ENCODE results near the gene SMNDC1. TPM values are rescaled to one million over a fixed set of nuclear protein-coding genes. Genes with fewer than 3 reads are reported as not detected.
"Not testable (repeated sequence)": the region's sequence is repeated elsewhere in the genome, so short reads cannot be mapped to it uniquely, and the experiment has no call there.

SMNDC1 gene
- polyA plus RNA-seq (ENCODE audit: insufficient read length): 33.6 TPM

DNA sequence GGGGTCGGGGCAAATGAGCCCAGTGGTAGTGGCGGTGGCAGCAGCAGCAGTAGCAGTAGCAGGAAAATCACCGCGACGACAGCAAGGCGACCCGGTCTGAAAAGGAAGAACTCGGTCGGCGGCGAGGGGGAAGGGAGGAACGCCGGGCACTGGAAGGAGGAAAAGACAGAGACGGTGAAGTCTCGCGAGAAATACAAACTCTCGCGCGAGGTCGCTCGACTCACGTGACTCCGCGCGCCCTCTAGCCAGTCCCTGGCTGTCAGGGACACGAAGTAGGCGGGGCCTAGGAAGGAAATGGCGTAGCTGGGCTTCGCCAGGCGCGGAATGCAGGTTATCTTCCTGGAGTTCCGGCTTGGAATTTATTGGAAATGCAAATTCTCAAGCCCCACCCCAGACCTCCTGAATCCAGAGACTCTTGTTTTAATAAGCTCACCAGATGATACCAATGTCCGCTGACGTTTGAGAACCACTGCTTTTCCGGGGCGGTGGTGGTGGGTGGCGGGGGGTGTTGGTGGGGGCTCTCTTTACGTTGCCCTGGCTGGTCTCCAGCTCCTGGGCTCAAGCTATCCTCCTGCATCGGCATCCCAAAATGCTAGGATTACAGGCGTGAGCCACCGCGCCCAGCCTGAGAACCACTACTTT, at the start of gene SMNDC1:
Gene SMNDC1, minus strand, starts transcription at position 141 of the 642 bp plus-strand sequence. CDS start 1,333 bp downstream, outside the sequence.
- DNase-seq (ENCODE audit: low read depth): peak; percentile 97

DNA sequence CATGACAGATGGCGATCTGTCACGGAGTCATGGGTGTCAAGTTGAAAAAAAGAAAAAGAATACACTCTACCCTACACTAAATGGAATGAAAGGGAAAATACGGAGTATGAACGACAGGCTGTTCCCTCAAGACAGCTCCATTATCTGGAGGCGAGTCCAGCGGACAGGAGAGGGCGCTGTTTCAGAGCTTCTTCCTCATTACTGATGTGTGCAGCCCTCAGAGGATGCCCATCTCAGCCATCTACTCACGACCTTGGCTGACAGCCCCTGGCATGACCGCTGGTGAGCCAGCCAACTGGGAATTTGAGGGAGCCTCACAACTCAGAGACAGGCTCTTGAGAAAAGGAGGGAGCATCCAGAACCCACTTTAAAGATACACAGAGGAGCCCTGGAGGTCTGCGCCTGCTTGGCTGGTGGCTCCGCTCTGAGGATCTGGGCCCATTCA, 49.6 kb upstream of the SMNDC1 start:
- DNase-seq (ENCODE audit: low read depth): peak; percentile 24

DNA sequence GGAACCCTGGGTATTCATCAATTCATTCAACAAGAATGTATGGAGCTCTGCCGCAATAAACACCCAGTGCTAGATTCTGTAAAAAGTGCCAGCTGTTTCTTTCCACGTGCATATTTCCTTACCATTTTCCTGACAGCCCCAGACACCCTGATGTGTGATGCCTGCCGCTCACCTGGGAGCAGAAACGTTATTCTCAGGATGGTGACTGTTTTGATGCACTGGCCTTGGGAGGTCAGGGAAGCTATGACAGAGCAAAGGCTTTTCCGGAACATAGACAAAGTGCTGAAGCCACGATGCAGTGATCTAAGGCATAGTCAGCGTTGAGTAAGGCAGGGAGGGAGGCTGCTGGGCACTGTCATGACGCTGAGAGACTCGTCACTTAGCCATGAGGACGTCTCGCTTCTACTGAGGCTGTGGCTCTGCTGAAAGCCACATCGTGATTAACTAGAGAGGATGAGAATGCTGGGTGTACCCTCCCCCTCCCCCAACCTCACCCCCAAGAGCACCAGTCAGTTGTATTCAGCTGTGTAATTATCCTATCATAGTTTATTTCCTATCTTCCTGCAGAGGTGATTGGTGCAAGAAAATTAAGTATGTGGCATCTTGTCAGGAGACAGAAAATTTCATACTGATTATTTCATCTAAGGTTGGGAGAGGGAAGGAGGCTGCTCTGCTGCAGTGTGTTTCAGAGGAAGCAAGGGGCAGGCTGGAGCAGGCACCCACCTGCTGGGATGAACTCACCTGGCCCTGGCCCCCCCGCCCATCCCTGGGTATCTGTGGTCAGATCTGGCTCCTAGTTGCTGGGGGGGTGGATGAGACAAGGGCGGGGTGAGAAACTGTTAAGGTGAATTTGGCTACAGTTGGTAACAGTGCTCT, 48.8 kb upstream of the SMNDC1 start:
- DNase-seq (ENCODE audit: low read depth): no peak

DNA sequence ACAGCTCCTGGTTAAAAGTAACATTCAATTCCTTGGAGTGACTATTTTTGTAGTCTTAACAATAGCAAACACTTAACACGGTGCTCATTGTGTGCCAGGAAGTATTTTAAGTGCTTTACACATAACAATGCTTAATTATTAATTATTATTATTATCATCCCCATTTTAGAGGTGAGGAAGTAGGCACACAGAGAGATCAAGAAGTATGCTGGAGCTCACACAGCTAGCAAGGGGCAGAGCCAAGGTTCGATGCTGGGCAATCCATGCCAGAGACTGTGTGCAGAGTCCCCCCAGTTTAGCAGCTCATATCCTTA, 48.2 kb upstream of the SMNDC1 start:
- DNase-seq (ENCODE audit: low read depth): no peak

DNA sequence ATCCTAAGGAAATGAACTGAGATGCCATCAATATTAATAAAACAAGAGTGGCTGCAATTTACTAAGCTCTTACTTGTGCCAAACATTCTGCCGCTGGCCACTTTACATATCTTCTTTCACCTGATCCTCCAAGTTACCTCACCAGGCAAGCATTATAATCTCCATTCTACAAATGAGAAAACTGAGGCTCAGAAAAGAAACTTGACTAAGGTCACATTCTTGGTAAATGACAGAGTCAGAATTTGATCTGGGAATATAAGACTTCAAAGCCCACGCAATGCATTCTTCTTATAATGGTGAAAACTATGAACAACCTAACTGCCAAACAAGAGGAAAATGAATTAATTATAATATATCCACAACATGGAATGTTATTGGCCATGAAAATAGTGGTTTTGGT, 46.1 kb upstream of the SMNDC1 start:
- no peak for DNase-seq (ENCODE audit: low read depth)

DNA sequence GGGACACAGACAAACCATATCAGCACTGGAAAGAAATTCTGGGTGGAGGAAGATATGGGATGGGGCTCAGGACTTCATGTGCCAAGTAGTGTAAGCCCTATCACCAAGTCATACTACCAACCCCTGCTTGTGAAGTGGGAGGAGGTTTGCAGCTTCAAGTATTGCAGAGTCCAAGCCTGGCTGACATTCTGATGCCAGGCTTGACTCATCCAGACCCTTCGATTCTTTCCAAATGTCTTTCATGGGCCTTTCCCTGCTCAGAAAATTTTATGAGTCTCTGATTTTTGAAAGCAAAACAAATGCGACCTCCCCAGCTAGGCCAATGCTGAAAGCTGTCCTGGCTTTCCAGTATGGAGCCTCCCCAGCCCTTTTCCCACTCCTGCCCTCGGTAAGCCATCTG, 45.1 kb upstream of the SMNDC1 start:
- DNase-seq (ENCODE audit: low read depth): no peak

DNA sequence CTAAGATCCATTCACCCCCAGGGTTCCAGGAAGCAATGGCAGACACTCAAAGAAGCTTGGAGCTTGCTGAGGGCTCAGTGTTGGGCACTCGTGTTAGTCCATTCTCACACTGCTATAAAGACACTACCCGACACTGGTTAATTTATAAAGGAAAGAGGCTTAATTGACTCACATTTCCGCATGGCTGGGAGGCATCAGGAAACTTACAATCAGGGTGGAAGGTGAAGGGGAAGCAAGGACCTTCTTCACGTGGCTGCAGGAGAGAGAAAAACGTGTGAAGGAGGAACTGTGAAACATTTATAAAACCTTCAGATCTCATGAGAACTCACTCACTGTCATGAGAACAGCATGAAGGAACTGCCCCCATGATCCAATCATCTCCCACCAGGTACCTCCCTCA, 44.7 kb upstream of the SMNDC1 start:
- no peak for DNase-seq (ENCODE audit: low read depth)

DNA sequence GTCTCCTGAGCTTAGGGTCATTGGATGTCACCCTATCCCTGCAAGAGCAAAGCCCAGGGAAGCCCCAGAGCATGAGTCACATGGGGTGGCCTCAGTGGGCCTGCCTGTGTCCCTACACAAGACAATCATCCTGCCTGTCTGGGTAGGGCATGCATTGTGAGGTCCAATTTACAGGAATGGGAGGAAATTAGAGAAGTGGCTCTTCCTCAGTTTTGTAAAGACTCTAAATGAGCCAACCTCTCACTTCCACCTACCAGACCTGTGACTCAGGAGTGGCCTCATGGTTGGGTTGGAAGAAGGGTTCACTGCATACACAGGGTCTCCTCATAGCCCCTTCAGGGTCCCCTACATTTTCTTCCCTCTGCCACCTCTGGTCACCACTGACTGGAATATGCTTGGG, 43.6 kb upstream of the SMNDC1 start:
- no peak for DNase-seq (ENCODE audit: low read depth)

DNA sequence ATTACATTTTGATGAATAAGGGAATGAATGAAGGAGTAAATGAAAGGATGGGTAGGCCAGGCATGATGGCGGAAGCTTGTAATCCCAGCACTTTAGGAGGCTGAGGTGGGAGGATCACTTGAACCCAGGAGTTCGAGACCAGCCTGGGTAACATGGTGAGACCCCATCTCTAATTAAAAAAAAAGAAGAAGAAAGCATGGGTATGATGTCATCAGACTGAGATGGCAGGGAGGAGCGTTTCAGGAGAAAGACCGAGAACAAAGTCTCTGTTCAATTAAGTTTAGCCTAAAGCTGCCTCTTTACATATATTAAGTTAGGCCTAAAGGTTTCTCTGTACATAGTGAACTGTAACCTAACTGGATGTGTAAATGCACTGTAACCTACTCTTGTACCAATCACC, 42.2 kb upstream of the SMNDC1 start:
- DNase-seq (ENCODE audit: low read depth): no peak

DNA sequence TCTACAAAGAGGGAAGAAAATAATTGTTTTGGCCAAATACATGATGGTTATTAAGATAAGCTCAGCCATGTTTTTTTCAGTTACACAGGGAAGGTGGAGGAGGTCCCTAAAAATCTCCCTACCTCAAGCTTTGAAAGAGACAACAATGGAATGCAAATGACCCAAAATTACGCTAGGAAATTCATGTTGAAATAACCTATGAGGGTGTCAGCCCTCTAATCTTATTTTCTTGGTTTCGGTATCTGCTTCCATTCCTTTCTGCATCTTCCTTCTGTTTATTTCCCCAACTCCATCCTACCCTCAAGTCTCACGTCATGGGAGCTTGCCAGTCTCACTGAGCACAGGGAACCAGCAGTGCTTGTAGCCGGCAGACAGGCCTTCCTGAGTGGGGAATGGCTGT, 40.6 kb upstream of the SMNDC1 start:
- no peak for DNase-seq (ENCODE audit: low read depth)

DNA sequence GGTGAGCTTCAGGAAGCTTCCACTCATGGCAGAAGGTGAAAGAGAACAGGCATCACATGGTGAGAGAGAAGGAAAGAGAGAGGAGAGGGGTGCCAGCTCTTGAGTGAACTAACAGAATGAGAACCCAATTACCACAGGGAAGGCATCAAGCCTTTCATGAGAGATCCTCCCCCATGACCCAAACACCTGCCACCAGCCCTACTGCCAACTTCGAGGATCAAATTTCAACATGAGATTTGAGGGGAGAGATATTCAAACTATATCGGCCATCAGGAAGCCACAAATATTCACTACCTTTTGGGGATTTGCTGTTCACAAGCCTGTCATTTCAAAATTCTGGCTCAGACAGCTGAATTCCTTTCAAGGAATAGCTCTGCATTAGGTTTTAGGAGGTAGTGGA, 39.9 kb upstream of the SMNDC1 start:
- DNase-seq (ENCODE audit: low read depth): no peak

DNA sequence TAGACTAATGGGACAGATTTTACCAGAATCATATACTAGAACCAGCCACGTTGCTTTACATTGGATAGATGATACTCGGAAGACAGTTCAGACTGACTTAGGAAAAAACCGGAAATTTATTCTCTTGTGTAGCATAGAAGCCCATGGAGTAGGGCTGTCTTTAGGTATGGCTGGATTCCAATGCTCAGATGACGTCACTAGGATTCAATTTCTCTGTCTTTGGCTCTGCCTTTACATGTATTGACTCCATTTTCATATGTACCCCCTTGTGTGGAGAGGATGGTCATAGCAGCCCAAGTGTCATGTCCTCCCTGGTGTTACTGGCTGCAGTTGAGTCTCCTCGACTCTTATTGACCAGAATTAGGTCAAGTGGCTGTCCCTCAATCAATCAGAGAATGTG, 39.2 kb upstream of the SMNDC1 start:
- DNase-seq (ENCODE audit: low read depth): no peak

DNA sequence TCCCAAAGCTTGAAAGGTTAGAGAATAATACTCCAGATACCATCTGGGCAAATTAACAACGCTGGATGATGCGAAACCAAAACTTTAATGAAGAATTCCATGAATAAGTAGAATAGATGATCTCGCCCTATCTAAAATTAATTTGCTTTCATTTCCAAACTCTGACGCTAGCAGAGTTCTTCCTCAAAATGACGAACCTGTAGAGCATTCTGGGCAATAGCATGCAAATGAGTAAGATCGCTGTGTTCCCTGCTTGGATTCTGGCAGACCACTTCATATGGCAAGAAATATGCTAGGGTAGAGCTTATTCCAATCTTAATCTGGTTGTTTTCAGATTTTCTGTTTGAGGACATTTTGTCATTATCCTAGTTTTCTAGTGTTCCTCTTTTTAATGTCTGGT, 36.1 kb upstream of the SMNDC1 start:
- DNase-seq (ENCODE audit: low read depth): no peak

DNA sequence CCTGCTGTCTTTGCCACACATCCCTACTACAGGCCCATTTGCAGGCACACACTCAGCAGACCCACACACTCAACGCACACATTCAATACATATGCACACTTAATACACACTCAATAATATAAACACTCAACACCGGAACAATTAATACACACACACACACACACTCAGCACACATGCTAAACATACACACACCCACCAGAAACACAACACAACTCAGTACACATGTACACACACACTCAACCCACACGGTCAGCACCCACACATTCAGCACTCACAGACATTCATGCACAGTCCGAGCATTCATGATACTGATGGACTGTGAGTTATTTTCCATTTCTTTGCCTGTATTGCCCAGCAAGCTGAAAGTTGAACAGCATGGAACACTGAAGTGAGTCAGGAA, 35.4 kb upstream of the SMNDC1 start:
- no peak for DNase-seq (ENCODE audit: low read depth)

DNA sequence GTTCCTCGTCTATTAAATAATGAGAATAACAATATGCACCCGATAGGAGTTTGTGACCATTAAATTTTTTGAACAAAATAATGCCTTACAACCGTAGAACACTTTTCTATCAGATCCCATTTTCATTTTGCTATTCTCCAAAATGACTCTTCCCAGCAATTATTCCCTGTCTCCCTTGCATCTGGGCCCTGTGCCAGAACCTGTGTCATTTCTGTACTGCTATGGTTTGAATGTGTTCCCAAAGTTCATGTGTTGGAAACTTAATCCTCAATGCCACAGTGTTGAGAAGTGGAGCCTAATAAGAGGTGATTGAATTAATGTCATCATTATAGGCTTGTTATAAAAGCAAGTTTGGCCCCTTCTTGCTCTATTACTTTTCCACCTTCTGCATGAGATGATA, 33.2 kb upstream of the SMNDC1 start:
- DNase-seq (ENCODE audit: low read depth): no peak

DNA sequence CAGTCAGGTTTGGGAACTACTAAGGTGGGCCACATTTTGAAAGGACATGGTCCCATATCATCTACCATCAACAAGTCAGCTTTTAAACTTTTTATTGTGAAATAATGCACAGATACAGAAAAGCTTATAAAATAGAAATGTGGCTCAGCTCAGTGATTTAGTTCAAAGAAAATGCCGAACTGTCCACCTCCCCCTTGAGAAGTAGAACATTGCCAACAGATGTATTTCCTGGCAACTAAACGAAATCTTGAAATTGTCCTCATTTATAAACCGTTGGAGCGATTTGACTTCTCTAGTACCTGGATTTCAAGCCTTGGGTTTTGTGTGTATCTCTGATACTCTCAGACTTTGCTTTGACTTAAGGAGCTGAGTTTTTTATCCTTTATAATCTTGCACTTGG, 32.7 kb upstream of the SMNDC1 start:
- no peak for DNase-seq (ENCODE audit: low read depth)

DNA sequence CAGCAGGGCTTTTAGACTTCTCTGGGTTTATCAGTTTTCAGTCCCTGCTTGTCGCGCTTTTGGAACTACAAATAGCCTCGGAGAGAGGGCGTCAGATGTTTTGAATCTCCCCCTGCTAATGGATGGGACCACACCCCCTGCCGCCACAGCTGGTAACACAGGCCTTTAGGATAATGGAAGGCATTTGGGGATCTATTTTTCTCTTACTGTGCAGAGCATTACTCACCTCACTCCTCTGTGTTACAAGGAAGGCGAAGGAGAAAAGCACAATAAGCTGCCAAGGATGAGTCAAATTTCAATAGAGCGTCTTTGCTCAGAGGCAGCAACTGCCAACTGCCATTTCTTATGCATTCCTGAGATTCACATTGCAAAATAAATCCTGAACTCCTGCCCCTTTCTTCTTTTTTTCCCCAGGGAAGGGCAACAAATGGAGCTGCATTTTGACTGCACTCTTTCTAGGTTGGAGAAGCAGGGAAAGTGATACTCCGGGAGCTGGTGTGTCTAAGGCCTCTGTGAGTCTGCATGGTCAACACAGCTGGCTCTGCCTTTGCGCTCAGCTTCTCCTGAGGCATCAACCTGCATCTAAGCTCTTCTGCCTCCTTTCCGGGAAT, 31.5 kb upstream of the SMNDC1 start:
- DNase-seq (ENCODE audit: low read depth): peak; percentile 44

DNA sequence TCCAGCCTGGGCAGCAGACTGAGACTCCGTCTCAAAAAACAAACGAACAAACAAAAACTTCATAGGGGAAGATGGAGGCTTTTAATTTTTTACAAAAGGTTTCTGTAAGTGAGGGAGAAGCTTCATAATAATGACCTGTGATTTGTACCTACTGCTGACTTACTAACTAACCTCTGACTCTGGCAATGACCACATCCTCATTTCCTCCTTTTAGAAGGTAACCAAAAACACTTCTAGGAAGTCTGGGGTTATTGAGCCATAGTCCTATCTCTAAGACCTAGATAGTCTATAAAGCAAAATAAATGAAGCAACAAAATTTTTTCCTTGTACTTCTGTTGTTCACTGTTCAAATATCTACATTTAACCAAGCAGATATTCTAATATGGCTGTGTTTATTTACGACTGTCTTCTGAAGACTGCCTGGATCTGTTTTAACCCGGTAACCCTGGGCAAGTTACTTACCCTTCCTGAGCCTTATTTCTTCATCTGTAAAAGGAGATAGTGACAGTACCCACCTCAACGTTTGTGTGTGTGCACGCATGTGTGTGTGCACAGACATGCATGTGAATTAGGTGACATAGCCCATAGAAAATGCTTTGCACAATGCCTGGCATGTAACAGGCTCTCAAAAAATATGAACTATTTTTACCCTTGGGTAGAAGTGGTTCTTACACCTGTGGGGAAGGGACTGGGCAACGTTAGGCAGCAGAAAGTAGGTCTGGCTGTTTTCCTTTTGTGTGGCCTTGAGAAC, 30.8 kb upstream of the SMNDC1 start:
- no peak for DNase-seq (ENCODE audit: low read depth)

DNA sequence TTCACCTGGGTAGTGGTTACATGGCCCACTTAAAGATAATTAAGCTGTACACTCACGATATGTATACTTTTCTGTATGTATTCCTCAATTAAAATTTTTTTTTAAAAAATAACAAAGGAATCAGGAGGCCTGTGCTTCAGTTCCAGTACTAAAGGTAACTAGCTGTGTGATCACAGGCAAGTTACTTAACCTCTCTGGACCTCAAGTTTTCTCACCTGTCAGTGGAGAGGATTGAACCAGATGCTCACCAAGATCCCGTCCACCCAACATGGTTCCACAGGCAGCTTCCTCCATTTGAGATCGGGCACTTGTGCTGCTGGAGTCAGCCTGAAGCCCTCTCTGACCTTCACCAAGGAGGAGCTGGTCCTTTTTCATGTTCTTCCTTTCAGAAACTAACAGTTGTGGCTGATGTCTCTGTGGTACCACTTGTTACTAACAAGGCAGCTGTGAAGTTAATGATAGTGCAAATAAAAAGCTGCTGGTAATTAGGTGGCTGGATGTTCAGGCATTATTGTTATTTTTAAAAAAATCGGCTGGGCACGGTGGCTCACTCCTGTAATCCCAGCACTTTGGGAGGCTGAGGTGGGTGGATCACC, 29.4 kb upstream of the SMNDC1 start:
- DNase-seq (ENCODE audit: low read depth): no peak

DNA sequence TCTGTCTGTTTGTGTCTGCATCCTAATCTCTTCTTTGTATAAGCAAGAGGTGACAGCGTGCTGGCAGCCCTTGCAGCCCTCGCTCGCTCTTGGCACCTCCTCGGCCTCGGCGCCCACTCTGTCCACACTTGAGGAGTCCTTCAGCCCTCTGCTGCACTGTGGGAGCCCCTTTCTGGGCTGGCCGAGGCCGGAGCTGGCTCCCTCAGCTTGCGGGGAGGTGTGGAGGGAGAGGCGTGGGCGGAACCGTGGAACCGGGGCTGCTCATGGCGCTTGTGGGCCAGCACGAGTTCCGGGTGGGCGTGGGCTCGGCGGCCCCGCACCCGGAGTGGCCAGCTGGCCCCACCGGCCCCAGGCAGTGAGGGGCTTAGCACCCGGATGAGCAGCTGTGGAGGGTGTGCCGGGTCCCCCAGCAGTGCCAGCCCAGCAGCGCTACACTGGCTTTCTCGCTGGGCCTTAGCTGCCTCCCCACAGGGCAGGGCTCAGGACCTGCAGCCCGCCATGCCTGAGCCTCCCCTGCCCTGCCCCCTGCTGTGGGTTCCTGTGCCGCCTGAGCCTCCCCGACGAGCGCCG, 26.6 kb upstream of the SMNDC1 start:
- DNase-seq (ENCODE audit: low read depth): not testable (repeated sequence)

DNA sequence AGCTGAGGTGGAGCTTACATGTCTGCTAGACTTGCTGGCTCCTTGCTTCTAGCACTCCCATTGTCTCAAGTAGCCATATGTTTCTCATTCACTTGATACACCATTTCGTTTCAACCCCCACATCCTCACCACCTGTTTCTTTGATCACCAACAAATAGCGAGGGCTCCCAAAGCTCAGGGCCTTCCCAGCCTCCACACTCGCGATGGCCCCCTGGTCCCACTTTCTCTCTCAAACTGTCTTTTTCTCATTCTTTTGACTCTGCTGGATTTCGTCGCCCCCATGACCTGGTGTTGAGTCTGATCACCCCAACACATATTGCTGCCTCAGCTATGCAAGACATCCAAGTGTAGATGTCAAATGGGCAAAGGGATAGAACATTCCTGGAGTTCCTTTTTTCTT, 26.0 kb upstream of the SMNDC1 start:
- DNase-seq (ENCODE audit: low read depth): no peak
